ENCODE results near the gene WDFY1.
A peak's percentile ranks its signal among the peaks of the same experiment; 100 is the strongest.
"Not testable (repeated sequence)": the region's sequence is repeated elsewhere in the genome, so short reads cannot be mapped to it uniquely, and the experiment has no call there.

Gene WDFY1

DNA sequence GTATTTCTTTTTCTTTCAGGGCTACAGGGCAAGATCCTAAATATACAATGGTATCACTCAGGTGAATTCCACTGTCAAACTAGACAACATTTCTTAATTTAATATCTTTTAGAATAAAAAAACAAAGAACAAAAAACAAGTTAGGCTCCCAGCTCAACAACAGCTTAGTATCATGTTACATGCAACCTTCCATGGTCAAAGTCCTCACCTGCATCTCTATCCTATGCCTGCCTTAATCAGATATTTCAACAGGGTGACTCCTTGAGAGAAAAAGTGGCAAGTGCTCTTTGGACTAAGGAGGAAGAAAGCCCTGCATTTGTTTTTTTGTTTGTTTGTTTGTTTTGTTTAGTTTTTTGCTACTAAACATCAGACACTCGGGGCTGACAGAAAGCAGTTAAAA lies 50.2 kb downstream of the WDFY1 start:
- DNase-seq, result no peak

DNA sequence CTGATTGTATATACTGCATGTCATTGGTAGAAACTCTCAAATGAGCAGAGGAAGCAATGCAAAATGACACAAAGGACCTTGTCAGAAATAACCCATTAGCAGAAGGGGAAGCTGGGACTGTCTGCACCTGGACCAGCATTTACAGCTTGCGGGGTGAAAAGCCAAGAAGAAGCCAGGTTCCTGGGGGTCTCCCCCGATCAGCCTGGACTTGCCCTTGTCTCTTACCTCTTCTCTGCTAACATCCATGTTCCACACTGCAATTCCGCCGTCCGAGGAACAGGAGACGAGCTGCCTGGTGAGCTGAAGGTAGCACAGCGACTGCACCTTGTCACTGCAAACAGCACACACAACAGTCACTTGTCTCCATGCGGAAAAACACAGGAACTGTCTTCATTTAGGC lies 51.1 kb downstream of the WDFY1 start:
- DNase-seq, result no peak

DNA sequence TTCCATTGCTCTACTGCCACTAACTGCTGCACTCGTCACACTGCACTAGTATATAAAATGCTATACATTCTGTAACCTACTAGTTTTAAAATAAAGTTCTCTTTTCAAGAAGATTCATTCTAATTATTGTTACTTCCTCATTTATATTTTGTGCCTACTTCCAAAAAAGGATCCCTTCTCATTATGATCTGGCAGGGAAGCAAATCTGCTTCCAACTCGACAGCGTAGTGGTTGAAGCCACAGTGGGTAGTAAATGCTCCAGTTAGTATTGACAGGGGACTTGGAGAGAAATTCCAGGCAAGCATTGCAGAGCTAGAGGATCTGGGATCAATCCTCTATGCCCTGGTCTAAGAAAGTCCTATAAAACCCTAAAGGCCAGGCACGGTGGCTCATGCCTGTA lies 54.4 kb downstream of the WDFY1 start:
- DNase-seq, result no peak

DNA sequence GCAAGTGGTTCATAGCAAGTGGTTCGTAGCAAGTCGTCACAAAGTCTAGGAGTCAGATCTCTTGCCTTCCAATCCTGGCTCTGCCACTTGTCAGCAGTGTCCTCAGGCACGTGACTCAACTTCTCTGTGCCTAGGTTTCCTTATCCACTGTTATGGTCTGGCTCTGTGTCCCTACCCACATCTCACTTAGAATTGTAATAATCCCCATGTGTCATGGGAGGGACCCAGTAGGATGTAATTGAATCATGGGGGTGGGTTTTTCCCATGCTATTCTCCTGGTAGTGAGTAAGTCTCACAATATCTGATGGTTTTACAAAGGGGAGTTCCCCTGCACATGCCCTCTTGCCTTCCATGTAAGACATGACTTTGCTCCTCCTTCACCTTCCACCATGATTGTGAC lies 55.9 kb downstream of the WDFY1 start:
- no peak for DNase-seq

DNA sequence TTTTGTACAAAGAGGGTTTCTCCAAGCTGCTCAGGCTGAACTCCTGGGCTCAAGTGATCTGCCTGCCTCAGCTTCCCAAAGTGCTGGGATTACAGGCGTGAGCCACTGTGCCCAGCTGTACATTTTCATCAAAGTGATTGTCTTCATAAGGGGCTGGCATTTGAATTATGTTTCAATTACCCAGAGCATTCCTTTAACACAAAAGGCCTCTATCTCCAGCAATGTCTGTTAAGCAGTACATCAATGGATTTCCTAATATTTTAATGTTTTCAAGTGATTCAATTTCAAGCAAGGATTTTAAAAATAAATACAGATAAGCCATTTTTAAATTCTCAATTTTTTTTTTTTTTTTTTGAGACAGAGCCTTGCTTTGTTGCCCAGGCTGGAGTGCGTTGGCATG lies 56.9 kb downstream of the WDFY1 start:
- no peak for DNase-seq

DNA sequence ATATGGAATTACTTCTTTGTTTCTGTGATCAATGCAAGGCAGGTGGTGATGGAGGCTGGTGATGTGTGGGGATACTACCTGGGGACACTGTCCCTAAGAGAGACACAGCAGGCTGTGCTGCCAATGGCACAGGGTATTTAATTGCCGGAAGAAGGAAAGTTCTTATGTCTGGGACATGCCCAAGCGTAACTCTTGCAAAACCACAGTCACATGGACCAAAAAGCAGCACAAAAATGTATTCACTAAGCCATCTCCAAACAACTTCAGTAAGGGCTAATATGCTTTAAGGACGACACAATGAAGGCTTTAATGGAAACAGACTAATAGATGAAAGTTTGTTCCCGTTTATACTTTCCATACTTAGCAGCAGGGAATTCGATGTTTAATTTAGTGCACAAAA lies 58.0 kb downstream of the WDFY1 start:
- DNase-seq, result no peak

DNA sequence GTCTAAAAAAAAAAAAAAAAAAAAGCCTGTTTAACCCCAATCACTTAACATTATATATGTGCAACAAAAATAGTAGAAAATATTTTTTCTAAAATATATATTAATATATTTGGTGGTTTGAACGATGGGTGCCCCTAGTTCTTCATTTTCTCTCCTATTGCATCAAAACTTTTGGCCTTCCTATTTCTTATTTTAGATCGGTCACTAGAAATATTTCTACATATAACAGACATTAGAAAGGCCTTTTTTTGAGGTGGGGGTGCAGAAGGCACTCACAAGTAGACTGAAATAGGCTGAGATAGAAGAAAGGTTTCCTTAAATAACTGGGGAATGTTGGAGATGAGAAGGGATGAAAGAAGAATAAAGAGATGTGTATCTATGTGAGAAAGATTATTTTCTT lies 58.4 kb downstream of the WDFY1 start:
- no peak for DNase-seq

DNA sequence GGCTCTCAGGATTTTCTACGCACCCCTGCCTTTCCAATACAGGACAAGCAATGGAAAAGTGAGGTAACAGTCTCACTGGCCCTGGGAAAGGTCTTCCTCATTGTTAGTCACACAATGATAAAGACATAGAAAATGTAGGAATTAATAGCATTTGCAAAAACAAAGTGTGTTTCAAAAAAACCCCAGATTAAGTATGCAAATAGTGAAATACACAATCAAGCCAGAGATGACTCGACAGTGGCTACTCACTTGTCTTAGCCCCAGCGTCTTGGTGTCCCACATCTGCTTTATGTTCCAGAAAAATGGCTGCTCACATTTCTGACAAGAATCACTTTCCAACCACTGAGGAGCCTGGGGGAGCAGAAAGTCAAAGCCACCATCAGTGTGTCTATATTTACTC lies 60.7 kb downstream of the WDFY1 start:
- no peak for DNase-seq

DNA sequence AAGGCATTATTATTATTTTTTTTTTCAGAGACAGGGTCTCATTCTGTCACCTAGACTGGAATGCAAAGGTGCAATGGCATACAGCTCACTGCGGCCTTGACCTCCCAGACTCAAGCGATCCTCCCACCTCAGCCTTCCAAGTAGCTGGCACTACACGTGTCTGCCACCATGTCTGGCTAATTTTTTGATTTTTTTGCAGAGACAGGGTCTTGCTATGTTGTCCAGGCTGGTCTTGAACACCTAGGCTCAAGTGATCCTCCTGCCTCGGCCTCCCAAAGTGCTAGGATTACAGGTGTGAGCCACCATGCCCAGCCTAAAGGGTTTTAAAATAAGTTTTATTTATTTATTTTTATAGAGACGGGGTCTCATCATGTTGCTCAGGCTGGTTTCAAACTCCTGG lies 62.4 kb downstream of the WDFY1 start:
- no peak for DNase-seq

DNA sequence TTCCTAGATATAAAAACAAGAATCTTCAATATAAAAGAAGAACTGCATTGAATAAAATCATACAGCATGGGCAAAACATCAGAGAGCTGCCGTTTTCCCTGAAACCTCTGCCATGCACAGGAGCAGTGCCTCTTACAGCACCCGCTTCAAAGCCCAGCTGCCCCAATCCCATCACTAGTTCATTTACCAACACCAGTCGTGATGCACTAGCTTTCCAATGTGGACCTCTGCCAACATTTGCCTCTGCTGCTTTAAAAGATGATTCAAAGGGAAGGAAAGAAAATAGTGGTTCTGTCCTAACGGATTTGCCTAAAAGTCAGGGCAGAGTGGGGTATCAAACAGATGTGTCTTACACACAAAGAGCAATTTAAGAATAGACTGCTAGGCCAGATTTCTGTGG lies 64.3 kb downstream of the WDFY1 start:
- no peak for DNase-seq

DNA sequence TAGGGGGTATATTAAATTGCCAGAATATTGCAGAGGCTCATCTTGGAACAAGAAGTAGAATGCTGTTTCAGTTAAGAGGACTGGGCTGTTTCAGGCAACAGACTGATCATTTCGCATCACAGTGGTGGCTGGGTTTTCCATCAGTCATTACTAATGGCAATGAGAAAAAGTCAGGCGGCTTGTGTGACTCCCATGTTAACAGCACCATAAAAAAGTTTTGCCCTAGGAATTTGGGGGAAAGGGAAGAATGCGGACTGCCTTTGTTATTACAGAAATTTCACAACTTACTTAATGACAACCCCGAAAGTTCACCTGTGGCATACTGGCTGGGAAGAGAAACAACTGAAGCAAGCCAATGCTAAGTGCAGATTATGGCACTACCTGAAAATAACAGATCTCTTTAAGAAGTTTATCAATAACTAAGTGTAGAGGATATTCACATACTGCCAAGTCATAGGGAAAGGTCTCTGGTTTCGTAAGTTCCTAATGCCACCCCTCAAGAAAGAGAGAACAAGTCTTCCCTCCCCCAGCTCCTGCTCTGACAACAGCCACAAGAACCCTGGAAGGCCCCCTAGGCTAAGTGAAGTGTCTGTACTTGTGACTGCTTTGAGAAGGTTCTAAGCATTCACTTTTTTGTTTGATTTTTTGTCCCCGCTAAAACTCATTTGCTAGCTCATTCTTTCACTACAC lies 67.3 kb downstream of the WDFY1 start:
- no peak for DNase-seq

DNA sequence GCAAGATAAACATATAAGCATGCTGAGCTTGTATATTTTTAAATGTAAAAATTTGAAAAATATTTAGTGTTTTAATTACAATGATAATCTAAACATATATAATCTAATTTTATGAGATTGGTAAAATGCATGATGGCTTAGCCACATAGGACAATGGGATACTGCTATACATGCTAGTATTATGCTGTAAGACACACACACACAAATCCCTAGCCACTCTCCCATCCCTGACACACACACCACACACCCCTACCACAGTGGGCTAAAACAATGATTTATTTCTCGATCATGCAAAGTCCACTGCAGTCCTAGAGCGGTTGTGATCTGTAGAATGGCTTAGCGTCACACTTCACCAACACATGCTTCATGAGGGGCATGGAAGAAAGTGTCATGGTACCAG lies 71.5 kb downstream of the WDFY1 start:
- DNase-seq, result no peak

DNA sequence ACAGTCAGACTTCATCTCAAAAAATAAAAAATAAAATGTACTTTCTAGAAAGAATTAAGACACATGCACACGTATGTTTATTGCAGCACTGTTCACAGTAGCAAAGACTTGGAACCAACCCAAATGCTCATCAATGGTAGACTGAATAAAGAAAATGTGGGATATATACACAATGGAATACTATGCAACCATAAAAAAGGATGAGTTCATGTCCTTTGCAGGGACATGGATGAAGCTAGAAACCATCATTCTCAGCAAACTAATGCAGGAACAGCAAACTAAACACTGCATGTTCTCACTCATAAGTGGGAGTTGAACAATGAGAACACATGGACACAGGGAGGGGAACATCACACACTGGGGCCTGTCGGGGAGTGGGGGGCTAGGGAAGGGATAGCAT lies 72.4 kb downstream of the WDFY1 start:
- DNase-seq, result not testable (repeated sequence)

DNA sequence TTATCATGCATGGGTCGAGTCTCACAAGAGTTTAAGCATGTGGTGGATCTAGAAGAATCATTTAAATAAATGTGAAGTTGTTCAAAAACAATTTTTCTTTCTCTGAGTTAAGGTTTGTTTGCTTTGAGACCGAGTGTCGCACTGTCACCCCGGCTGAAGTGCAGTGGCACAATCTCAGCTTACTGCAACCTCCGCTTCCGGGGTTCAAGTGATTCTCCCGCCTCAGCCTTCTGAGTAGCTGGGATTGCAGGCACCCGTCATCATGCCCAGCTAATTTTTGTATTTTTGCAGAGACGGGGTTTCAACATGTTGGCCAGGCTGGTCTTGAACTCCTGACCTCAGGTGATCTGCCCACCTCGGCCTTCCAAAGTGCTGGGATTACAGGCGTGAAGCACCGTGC lies 73.5 kb downstream of the WDFY1 start:
- not testable (repeated sequence) for DNase-seq

DNA sequence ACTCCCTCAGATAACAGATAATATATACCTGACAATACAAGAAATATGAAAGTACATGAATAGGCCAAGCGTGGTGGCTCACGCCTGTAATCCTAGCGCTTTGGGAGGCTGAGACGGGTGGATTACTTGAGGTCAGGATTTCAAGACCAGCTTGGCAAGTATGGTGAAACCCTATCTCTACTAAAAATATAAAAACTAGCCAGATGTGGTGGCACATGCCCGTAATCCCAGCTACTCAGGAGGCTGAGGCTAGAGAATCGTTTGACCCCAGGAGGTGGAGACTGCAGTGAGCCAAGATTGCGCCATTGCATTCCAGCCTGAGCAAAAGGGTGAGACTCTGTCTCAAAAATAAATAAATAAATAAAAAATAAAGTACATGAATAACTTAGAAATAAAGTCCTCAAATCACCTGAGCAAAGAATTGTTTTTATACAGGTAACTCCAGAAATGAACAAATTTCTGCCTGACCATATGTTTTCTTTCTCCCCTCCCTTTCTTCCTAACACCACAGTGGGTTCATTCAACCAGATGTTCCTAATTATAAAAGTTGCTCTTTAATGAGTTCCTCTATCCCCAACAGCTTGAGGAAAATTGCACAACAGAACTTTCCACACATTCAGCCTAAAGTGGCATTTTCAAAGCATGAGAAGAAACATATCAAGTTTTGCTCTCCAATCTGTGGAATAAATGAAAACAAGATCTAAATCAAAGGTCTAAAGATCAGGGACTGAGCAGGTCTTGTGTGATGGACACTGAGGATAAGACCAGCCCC lies 74.1 kb downstream of the WDFY1 start:
- peak; percentile 82 for DNase-seq

DNA sequence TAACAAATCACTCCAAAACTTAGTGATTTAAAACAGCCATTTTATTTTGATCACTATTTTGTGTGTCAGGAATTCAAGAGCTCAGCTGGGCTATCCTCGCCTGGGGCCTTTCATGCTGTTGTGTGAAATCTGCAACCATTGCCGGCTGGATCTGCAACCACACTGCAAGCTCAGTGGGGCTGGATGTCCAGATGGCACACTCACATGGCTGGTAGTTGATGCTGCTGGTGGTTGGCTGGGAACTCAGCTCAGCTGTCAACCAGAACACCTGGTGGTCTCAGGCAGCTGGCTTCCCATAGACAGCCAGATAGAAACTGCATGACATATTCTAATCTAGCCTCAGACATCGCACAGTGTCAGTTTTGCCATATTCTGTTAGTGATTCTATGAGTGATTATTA lies 77.1 kb downstream of the WDFY1 start:
- DNase-seq, result no peak

DNA sequence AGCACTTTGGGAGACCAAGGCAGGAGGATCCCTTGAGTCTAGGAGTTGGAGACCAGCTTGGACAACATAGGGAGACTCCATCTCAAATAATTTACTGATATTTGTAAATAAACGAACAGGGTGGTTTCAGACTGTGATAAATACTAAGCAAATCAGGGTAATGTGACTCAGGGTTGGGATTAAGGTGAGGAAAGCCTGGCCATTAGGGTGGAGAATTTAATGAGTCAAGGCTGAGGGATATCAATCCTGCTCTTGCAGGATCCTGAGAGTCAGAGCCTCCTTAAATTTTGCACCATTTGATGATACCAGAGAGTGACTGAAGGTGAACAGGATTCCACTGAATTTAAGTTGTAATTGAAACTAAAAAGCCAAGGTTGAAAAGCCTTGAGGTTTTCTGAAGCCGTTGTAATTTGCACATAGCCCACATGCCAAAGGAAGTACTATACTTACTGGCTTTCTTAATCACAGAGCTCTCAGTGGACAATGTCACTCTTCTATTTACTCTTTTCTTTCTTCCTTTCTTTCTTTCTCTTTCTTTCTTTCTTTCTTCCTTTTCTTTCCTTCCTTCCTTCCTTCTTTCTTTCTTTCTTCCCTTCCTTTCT lies 79.1 kb downstream of the WDFY1 start:
- DNase-seq, result no peak

DNA sequence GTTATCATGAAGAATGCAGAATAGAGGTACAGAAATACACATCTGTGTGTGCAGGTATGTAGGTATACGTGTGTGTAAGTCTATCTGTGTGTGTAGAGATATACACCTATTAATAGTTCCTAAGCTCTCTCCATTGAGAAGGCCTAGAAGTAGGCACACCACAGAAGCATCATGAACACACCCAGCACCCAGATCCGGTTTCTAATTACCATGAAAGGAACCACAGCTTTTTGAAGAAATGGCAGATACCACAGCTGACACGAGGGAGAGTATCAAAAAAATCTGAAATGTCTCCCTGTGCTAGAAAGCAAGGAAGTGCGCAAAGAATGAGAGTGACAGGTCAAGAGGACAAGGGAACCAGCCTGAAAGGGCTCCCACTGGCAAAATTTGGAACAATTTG lies 80.0 kb downstream of the WDFY1 start:
- no peak for DNase-seq

DNA sequence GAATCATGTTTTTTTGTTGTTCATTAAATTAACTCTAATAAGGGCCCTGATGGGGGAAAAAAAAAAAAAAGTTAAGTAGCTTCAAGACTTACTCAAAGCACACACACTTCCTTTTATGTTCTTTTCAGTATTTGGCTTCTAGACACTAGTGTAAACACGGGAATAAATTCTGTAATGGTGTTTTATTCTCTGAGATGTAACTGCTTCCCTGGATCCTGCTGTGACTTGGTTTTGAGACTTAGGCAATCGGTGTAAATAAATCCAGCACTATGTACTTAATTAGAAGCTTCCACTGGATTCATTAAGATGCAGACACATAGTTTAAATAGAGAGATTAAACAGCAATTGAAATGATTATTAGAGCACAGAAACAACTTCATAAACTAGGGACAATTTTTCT lies 81.6 kb downstream of the WDFY1 start:
- no peak for DNase-seq

DNA sequence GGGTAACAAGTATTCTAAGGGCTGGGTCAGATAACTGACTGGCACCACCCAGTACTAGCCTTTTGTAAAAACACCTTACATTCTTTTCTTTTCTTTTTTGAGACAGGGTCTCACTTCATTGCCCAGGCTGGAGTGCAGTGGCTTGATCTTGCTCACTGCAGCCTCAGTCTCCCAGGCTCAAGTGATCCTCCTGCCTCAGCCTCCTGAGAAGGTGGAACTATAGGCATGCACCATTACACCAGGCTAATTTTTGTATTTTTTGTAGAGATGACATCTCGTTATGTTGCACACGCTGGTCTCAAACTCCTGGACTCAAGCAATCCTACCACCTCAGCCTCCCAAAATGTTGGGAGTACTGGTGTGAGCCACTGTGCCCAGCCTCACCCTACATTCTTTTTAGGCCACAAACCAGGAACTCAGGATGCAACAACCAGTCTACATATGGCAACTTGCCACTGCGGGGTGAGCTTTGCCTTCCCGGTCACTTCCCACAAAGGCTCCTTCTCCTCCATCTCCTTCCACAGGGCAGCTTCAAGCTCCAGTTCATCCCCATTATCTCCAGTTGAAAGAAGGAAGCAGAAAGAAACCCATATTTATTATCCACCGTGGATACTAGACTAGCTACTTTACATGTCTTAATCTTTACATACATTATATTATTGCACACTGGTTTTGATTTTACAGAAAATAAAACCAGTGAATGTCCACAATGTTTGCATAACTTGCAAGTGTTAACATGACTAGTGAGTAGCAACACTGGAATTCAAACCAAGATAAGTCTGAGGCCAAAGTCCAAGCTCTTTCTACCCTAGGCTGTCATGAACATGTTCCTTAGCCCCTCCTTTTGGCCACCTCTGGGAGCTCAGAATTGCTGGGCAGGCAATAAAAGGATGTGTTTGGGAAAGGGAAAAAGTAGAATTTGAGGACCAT lies 84.1 kb downstream of the WDFY1 start:
- no peak for DNase-seq

DNA sequence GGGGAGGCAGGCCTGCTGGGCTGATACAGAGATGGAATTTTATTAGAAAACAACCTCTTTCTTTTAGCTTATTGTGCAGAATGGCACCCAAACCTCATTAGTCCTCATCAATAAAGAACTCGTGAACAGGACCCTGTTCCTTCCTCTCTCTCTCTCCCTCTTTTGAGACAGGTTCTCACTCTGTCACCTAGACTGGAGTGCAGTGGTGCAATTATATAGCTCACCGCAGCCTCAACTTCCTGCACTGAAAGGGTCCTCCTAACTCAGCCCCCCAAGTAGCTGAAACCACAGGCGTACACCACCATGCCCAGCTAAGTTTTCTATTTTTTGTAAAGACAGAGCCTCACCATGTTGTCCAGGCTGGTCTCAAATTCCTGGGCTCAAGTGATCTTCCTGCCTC lies 86.1 kb downstream of the WDFY1 start:
- no peak for DNase-seq

DNA sequence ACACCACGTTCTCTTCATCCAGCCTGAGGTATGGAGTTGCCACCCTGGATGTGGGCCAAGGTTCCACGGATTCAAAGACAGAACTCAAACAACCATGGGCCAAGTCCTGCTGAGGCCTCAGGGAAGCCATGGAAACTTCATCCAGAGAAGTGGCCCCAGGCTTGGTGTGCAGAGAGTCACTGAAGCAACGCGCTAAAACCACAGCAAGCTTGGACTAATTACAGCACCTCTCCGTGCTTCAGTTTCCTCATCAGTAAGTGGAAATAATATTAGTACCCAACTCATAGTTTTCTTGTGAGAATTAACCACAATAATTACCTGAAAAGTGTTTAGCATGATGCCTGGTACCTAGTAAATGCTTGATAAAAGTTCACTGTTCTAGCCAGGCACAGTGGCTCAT lies 88.6 kb downstream of the WDFY1 start:
- no peak for DNase-seq

DNA sequence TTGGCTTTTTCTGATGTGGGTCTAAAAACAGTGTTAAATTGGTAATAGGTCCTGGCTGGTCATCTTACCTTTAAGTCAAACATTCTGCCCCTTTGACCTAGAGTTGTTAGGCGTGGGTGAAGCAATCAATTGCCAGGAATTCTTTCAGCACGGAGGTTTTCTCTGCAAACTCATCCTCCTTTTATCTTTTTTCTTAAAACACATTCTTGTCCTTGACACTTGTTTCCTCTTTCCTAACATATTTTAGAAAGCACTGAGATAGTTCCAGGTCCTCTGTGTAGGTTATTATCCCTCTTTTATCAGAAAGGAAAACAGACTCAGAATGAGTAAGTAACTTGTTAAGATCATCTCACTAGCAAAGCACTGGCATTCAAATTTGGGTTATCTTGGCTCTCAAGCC lies 89.1 kb downstream of the WDFY1 start:
- DNase-seq, result no peak

All from GF-D8 (cell line).